HG02981 (cell line): ENCODE measurements around the gene XRCC4.

ENCODE experiments used
- ATAC-seq: cut with Tn5 transposase; IDR thresholded peaks from one replicate; pipeline ENCODE4 v1.9.1; 2021; ENCODE audit warnings: mild to moderate bottlenecking, moderate library complexity; ENCODE audit not compliant: unreplicated experiment

XRCC4 gene

DNA sequence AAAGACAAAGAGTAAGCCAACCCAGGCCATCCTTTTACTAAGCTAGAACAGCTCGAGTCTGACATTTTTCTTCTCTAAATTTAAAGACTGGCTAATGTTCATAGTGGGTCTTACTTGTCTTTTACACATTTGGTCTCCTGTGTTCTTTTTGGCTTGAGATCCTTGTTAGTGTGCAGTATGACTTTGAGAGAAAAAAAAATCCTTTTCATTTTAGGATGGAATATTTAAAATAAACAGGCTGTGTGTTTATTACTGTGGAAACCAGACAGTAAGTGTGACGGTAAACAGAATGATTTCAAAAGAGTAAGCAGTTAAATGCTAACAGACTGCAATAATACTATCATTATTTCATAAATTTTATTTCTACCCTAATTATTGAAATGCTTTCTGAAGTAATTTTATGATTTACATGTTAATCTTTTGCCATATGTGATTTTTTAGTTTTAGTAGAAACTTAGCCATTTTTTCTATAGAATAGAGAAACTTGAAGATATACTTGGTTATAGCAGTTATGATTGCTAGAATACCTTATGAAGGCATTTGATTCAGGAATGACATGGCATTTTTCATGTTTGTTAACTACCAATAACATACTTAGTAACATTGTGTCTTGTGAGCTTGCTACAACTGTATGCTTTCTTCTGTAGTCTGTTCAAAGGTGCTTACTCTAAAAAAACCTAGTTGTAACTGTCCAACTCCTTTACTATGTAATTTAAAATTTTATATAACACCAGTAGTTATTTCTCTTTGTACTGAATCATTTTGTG lies 92.4 kb downstream of the XRCC4 start:
- ATAC-seq = no peak

DNA sequence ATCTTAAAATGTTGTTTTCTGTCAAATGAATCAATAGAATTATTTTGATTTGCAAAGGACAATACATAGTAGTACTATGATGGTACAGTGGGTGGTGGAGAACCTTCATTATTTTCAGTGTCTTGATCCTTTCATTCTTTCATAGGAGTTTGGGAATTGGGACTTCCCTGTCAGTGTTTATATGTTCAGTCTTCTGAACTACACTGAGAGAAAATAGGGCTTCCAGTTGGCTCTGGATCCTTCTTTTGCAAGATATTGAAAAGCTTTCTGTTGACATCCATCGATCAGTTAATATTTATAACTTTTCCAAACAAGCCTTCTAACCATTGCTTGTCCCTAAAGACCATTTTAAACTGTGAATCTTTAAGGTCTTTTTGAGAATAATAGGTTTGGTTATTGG lies 94.7 kb downstream of the XRCC4 start:
- ATAC-seq = no peak

DNA sequence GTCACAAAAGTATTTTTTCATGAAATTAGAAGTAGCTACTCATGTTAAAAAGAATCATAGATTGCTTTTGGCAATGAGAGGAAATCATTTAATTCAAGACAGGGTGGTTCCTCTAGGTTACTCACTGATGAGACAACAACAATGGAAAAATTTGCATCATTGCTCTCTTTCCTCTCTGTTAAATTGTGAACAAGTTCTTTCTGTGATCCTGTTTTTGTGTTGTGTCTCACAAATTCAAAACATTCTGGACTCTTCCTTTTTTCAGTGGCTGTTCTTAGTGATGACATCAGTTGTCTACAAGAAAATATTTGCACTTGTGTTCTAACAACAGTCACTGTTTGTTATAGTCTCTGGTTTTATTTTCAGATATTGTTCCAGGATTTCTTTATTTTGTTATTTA lies 95.3 kb downstream of the XRCC4 start:
- ATAC-seq = no peak

DNA sequence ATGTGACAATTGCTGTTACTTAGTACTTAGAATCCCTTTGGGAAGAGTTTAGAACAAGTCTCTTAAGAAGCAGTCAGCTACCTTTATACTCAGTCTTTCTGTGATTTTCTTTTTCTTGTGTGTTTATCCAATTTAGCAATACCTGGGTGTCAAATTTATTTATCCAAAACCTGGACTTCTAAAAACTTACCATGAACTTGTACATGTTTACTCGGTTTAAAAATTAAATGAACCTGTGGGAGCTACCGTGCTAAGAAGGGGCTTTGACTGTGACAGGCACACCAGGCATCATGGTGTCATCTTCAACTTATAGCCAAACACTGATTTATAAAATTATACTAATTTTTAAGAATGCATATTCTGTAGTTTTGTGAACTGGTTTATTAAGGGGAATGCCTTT lies 96.5 kb downstream of the XRCC4 start:
- no peak for ATAC-seq

DNA sequence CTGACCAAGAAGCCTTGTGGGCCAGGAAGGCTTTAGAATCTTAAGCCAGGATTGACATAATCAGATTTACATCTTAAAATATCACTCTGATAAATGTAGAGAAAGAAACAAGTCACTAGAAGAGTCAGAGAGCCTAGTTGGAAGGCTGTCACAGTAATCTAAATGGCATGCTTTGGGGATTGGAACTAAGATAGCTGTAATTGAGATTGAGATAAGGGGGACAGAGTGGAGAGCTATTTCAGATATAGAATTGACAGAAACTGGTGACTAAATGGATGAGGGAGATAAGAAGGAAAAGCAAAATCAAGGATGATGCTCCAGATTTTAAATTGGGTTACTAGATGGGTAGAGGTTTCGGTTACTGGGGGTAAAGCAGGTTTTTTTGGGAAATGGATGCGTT lies 100.5 kb downstream of the XRCC4 start:
- no peak for ATAC-seq

DNA sequence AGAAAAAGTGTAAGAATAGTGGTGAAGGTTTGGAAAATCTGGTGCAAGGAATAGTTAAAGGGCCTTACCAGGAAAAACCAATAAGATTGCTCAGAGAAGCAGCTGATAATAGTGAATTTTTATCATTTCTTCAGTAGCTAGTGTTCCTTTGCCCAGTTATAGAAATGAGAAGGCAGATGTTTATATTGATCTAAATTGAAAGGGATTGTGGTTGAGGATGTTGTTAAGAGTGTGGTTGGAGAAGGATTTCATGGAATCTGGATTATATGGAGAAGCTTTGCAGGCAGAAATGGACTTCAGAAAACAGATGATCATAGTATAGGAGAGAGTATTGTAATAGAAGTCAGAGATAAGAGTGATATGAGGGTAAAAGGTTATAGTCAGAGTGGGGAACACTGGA lies 102.6 kb downstream of the XRCC4 start:
- no peak for ATAC-seq

DNA sequence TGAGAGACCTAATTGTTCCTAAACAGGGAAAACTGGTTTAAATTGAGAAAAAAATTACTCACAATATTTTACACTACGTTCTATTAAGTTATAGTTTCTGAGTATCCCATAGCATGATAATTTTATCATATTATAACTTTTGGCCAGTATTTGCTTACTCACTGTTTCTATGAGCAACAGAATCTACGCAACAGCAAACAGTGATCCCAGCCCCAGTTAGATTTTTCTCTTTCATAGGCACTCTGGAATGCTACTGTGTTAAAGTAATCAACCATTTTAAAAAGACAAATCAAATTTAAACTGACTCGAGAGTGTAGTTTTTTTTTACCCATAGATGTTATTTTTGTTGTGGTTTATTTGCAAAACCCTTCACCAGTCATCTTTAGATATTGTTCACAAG lies 107.2 kb downstream of the XRCC4 start:
- no peak for ATAC-seq

DNA sequence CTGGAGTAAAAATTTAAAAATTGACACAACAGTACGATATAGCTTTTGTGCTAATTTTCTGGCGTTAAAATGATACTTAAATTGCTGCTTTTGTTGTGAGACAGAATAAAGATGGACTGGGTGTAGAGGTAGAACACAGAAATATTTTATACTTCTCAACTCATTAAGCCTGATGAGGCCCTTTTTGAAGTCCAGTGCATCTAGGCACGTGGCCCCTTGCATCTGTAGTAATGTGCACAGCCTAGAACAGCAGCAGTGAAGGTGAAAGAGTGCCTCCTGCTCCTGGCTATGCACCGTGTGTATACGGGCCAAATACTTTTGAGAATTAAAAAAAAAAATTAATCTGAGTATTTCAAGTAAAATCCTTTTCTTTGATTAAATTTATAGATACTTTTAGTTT lies 115.6 kb downstream of the XRCC4 start:
- ATAC-seq = no peak

DNA sequence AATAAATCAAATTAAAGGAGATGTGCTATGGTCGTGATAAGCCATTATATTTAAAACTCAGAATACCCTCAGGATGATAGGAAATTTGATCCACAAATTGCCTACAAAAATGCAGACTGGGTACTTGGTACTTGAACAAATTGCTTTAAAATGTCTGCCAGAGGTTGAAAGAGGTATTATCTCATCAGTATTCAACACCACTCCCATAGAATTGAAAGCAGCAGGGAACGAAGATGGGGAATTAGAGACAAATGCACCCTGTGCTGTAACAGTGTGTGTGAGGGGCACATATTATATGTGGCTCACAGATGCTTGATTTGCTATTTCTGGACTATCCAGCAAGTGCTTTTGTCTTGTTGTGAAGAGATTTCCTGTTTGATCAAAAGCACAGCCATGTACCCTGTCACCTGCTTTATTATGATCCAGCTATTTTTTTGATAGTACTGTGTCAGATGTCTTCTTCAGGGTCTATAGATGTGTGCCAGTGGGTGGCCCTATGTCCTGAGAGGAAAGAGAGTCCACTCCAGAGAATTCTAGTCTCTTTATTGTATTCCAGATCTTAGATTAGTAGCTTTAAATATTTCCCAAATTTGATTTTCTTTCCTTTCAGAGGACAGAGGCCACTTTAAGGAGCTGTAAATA lies 120.1 kb downstream of the XRCC4 start:
- no peak for ATAC-seq

DNA sequence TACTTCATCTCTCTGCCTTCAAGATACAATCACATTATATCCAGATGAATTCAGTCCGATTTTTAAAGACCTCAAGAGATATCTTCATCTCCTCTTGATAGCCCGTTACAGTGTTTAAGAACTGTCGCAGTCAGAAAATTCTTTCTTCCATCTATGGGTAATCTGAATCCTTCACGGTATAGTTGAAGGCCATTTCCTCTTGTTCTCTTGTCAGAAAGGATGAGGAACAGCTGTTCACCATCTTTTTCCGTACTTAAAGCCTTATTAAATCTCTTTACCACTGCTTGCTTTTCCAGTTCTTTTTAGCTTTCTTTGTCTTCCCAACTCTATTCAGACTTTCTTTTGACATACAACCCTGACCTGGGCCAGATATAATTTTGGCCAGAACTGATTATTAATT lies 121.8 kb downstream of the XRCC4 start:
- no peak for ATAC-seq

DNA sequence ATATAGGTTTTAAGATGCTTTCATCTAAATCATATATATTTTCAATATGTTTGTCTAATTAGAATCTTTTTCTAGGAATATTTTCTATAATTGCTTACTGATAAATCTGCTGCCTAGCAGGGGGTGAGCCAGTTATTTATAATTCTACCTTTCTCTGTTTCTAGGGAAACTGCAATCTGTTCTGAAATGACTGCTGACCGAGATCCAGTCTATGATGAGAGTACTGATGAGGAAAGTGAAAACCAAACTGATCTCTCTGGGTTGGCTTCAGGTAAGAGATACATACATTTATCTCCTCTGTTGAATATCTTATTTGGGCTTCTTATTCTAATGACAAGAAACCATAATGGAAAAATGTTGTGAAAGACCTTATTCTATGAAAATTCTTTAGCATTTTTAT lies 127.3 kb downstream of the XRCC4 start:
- peak; percentile 64 for ATAC-seq

DNA sequence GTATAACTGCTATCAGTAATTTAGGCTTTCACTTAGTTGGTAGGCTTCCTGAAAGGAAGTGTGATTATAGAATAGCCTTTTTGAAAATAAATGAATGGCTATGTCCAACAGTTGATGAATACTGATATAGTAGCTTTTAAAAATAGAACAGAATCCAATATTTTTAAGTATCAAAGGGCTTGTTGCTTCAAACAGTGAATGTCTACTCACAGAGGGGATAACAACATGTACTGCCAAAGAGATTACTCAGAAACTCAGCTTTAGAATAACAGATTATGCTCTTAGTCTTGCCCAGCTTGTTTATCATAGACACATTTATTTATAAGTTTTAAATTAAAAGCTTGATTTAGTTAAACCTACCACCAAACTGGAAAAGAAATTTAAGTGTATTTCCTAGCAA lies 132.6 kb downstream of the XRCC4 start:
- ATAC-seq = no peak

DNA sequence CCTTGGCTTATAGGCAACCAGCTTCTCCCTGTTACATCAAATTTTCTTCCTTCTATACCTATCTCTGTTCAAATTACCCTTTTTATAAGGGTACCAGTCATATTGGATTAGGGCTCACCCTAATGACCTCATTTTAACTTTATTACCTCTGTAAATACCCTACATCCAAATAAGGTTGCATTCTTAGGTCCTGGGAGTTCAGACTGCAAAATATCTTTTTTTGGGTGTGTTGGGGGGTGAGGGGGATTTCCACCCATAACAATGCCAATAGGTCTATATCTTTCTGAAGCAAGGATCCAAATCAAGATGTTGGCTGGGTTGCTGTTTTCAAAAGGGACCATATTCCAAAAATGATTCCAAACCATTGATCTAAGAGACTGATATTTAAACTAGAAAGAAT lies 141.7 kb downstream of the XRCC4 start:
- ATAC-seq = no peak

DNA sequence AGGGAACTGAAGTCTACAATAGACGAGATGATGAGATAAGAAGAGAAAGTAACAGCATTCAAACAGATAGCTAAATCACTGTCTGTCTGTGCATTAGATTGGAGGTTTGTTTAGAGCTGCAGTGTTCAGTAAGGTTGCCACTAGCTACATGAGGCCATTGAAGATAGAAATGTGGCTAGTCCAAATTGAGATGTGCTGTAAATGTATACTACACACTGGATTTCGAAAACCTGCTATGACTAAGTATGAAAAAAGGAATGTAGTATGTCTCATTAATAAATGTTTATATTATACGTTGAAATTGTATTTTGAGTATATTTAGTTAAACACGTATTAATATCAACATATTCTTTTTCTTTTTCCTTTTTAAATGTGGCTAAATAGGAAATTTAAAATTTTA lies 142.1 kb downstream of the XRCC4 start:
- ATAC-seq = no peak

DNA sequence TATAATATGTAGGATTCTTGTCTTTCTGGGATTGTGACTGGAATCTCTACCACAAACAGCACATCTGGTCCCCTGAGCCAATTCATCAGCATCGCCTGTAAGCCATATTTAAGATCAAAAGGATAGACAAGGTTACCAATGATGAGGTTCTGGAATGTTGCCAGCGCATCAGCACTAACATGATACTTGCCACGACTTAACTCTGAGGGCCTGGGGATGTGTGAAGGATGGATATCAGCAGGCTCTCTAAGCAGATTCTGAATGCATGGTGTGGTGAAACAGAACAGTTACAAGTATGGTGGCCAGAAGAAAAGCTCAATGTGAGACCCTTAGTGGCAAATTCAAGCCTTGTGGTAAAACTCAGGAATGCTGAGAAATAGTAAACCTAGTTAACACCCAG lies 143.0 kb downstream of the XRCC4 start:
- ATAC-seq = no peak

DNA sequence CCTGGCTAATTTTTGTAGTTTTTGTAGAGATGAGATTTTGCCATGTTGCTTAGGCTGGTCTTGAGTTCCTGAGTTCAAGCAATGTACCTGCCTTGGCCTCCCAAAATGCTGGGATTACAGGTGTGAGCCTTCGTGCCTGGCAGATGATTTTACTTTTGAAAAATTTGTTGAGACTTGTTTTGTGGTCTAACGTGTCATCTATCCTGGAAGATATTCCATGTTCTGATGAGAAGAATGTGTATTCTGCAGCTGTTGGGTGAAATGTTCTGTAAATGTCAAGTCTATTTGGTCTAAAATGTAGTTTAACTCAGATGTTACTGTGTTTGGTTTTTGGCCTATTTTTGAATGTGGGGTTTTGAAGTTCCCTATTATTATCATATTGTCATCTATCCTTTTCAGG lies 145.6 kb downstream of the XRCC4 start:
- no peak for ATAC-seq

DNA sequence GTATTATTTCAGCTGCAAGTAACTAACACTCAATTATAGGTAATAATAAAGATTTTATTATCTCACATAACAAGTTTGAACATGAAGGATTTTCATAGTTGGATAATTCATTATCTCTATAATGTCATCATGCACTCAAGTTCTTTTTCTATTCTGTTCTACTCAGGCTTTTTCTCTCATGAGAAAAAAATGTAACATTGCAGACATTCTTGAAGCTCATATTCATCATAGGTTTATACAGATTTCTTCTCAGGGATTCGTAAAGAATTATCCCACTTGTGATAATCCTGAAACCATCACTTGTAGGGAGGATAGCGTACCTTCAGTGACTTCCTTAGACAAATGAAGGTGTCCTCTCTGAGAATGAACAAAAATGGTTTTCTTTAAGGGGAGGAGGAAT lies 150.3 kb downstream of the XRCC4 start:
- no peak for ATAC-seq

DNA sequence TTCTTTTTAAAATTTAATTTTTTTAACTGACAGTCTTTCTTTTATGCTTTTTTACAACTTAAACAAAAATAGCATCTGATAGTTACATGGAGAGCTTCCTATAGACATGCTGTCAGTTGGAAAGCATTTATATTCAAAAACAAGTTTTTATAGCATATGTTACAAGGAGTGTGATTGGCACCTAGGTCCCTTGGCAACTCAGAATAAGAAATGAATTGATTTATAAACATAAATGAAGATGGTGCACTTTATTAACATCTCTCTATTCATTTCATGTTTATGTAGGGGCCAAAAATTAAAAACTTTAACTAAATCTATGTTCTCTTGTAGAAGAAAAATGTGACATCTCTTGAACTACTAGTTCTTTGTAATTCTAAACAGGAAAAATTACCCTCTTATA lies 153.2 kb downstream of the XRCC4 start:
- ATAC-seq = no peak

DNA sequence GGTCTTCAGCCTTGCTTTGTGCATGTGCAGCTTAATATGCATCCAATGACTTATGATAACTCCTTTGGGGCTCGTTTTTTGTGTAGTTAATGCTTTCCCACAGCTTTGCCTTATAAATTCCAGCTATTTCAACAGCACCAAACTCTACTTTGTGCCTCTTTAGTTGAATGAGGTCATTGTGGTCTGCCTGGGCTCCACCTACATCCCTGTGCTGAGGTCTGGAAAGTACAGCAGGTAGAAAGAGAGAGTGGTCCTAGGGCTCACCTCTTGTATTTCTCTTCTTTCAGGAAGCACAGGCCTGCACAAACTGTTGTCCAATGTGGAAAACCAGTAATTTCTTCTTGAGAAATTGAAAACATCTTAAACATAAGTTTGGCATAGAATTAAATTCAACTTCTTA lies 167.2 kb downstream of the XRCC4 start:
- ATAC-seq = no peak

DNA sequence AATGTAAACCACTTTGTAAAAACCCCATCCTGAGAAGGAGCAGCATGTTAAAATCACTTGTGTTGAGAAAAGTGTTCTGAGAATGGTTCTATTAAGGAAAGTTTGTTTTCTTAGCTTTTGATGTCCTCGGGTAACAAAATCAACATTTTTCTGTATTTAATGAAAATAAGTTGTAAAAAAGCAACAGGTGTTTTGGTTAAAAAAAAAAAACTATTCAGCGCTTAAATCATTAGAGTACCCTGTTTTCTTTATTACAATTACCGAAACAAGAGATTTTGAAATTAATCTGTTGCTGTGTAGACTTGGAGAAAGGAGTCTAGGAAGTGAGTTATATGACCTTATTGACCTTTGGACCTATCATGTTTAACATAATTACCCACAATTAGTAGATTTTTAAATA lies 167.7 kb downstream of the XRCC4 start:
- no peak for ATAC-seq

DNA sequence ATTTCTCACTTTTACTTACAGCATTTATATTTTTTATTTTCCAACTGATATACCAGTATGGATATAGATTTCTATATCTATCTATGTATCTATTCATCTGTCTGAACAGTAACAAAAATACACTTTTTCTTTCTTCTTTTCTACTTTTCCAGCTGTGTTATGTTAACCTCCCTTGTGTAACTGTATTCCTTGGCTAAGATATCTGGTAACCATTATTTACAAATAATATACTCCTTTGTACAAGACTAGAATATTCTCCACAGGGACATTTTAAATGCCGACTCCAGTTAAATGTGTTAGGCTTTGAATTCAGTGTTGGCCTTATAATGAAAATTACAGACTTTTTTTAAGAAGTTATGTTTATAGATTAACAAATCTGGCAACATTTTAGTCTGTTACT lies 168.7 kb downstream of the XRCC4 start:
- ATAC-seq = no peak

DNA sequence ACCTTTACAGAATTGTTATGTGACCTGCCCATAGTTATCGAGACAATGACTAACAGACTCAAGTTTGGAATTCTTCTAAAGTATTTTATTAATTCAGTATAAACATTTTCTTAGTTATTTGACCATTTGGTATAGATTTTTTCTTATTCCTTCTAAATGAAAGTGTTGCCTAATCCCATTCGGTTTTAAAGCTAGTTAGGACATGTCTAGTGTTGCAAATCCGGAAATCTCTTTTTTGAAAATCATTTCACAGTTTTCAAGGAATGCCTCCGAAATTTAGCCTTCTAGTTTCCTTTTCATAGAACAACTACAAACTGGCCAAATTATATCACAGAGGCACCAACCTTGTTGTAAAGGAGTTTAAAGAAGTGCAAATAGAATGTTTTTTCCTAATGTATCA lies 171.8 kb downstream of the XRCC4 start:
- ATAC-seq = no peak

DNA sequence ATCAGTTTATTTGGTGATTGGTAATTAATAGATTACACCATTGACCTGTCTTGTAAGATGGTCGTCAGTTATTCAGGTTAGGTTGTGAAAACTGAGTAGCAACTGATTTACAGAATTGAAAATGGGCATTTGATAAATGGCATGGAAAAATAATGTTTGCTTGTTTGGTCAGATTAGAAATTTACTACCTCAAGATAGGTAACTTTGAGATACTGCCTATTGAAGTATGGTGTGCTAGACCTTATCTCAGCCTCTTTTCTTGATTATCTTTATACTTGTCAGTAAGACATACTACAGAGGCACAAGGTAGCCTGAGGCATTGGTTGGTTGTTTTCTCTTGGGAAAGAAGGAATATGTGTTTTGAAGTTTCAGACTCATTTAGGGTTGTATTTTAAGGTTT lies 174.5 kb downstream of the XRCC4 start:
- no peak for ATAC-seq
